Stimulated activated memory B cell treated with anti-CD40 and anti-IgM and Interleukin-4, amounts not matched to agents 10 μg/mL and 1 μg/mL and 100 μg/mL, for 72 hours (primary cell): ENCODE data around the gene AASDH.

Source experiments
- ATAC-seq: fragments of 150-1000 bp; cut with Tn5 transposase; 2 replicates; pipeline ENCODE4 v1.10.0; 2021
- H3K27ac Mint-ChIP-seq: one replicate; pipeline ENCODE4 v1.8.0; 2022; ENCODE audit warnings: mild to moderate bottlenecking, mixed read lengths
- H3K27me3 Mint-ChIP-seq: one replicate; pipeline ENCODE4 v1.8.0; 2022; ENCODE audit warnings: mixed read lengths
- H3K36me3 Mint-ChIP-seq: one replicate; pipeline ENCODE4 v1.8.0; 2022; ENCODE audit warnings: mixed read lengths
- H3K4me1 Mint-ChIP-seq: one replicate; pipeline ENCODE4 v1.8.0; 2022; ENCODE audit warnings: mixed read lengths
- H3K4me3 Mint-ChIP-seq: one replicate; pipeline ENCODE4 v1.8.0; 2022; ENCODE audit warnings: mild to moderate bottlenecking, moderate library complexity, mixed read lengths
- H3K9me3 Mint-ChIP-seq: one replicate; pipeline ENCODE4 v1.8.0; 2022; ENCODE audit warnings: mixed read lengths

AASDH gene

DNA sequence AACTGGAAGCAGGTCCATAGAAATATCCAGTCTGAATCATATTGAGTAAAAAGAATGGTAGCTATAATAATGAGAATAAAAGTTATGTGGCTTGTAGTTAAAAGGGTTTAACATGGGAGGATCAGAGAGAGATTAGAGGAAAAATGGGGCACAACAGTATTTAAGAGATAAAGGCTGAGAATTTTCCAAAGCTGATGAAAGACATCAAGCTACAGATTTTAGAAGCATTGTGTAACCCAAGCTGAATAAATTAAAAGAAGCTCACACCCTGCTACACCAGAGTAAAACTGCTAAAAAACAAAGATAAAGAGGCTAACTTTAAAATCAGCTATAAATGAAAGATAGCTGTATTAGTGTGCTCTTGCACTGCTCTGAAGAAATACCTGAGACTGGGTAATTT, 94.2 kb downstream of the AASDH start:
- Mint-ChIP-seq H3K4me3 (no peak overlapping the region), H3K27ac (no peak overlapping the region), H3K9me3 (peaks cover 4% of the 10 kb centered on the region), H3K27me3 (no peaks in the 10 kb centered on the region), H3K4me1 (peaks cover 10% of the 10 kb centered on the region), H3K36me3 (peaks cover 6% of the 10 kb centered on the region)
- ATAC-seq = no peak

DNA sequence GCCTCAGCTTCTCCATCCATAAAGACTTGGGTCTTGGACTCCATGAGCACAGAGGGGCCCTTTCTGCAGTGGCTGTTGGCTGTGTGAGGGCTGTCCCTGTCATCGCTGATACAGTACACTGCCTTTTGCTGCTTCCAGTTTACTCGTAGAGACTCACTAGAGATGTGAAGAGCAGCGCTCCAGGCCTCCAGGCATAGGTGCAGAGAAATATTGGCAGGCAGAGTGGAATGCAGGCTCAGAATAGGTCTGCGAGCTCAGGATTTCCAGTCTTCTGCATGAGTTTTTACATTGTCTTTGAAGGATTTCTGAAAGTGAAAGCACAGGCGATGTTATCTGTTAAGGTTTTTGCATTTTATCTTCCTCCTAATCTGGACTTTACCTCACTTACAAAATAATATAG, 97.4 kb downstream of the AASDH start:
- no peak for ATAC-seq
- H3K9me3 Mint-ChIP-seq = peaks cover 5% of the 10 kb centered on the region
- H3K27ac Mint-ChIP-seq = no peak overlapping the region
- H3K36me3 Mint-ChIP-seq = peaks cover 6% of the 10 kb centered on the region
- no peaks in the 10 kb centered on the region for H3K27me3 Mint-ChIP-seq
- H3K4me3 Mint-ChIP-seq = no peak overlapping the region
- peaks cover 5% of the 10 kb centered on the region for H3K4me1 Mint-ChIP-seq

DNA sequence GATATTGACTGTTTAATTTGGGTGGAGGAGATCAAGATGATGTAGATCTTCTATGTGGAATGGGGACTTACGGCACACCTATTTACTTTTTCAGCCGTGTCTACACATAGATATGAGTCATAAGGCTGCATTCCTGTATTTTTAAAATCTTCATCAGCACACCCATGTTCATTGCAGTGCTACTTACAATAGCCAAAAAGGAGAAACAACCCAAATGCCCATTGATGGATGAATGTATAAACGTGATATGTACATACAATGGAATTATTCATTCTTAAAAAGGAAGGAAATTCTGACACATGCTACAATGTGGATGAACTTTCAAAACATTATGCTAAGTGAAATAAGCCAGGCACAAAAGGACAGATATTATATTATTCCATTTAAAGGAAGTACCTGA, 98.6 kb downstream of the AASDH start:
- ATAC-seq = no peak
- H3K36me3 Mint-ChIP-seq = peaks cover 6% of the 10 kb centered on the region
- peaks cover 5% of the 10 kb centered on the region for H3K4me1 Mint-ChIP-seq
- H3K9me3 Mint-ChIP-seq = peaks cover 6% of the 10 kb centered on the region
- no peaks in the 10 kb centered on the region for H3K27me3 Mint-ChIP-seq
- H3K27ac Mint-ChIP-seq = no peak overlapping the region
- no peak overlapping the region for H3K4me3 Mint-ChIP-seq
